HepG2 (cell line): ENCODE measurements around the gene TM6SF1. TPM values are rescaled to one million over a fixed set of nuclear protein-coding genes. Genes with fewer than 3 reads are reported as not detected.

Source experiments
- AGO1 ChIP-seq: fragments of 200-400 bp; formaldehyde crosslinking; IDR thresholded peaks from 2 replicates; pipeline ENCODE4 v1.6.1; 2017; ENCODE audit warnings: mild to moderate bottlenecking, low read depth, low read length, moderate library complexity; ENCODE audit not compliant: poor library complexity, severe bottlenecking
- AHR ChIP-seq: IDR thresholded peaks from 2 replicates; pipeline ENCODE4 v1.6.1; 2018; ENCODE audit warnings: missing genetic modification reagents, missing compliant biosample characterization
- ARNT2 ChIP-seq: sonication (generic); formaldehyde crosslinking; IDR thresholded peaks from 2 replicates; pipeline ENCODE4 v1.8.0; 2022; ENCODE audit warnings: mild to moderate bottlenecking, low read depth, missing genetic modification reagents, moderate library complexity
- BATF2 ChIP-seq: sonication (generic); formaldehyde crosslinking; IDR thresholded peaks from 2 replicates; pipeline ENCODE4 v1.8.0; 2022; ENCODE audit warnings: mild to moderate bottlenecking, missing genetic modification reagents, moderate library complexity
- FOXO1 ChIP-seq: sonication (generic); formaldehyde crosslinking; IDR thresholded peaks from 2 replicates; pipeline ENCODE4 v1.4.0; 2020; ENCODE audit warnings: missing genetic modification reagents
- HES4 ChIP-seq: sonication (generic); formaldehyde crosslinking; IDR thresholded peaks from 2 replicates; pipeline ENCODE4 v1.9.0; 2021; ENCODE audit warnings: mild to moderate bottlenecking, missing genetic modification reagents, borderline replicate concordance
- MIER3 ChIP-seq: IDR thresholded peaks from 2 replicates; pipeline ENCODE4 v1.6.1; 2016; ENCODE audit warnings: missing compliant biosample characterization, borderline replicate concordance
- SOX6 ChIP-seq, 2 experiments: fragments of 450-650 bp in 1 of 2; sonication (generic) in 1 of 2; formaldehyde crosslinking in 1 of 2; IDR thresholded peaks; 2 replicates each; pipeline versions ENCODE4 v1.4.0 to v1.6.1; 2017 to 2020; ENCODE audit warnings: antibody characterized with exemption in 1 of 2, mild to moderate bottlenecking in 1 of 2, missing genetic modification reagents in 1 of 2
- THYN1 ChIP-seq: sonication (generic); formaldehyde crosslinking; IDR thresholded peaks from 2 replicates; pipeline ENCODE4 v1.8.1; 2023; ENCODE audit warnings: low read depth, mild to moderate bottlenecking, moderate library complexity, missing genetic modification reagents, borderline replicate concordance
- TIGD3 ChIP-seq: sonication (generic); formaldehyde crosslinking; IDR thresholded peaks from 2 replicates; pipeline ENCODE4 v1.5.1; 2020; ENCODE audit warnings: mild to moderate bottlenecking, missing genetic modification reagents, borderline replicate concordance
- ZNF225 ChIP-seq: sonication (generic); formaldehyde crosslinking; IDR thresholded peaks from 2 replicates; pipeline ENCODE4 v1.4.0; 2020; ENCODE audit warnings: mild to moderate bottlenecking, missing genetic modification reagents
- ZNF275 ChIP-seq: sonication (generic); formaldehyde crosslinking; IDR thresholded peaks from 2 replicates; pipeline ENCODE4 v1.8.0; 2022; ENCODE audit warnings: missing genetic modification reagents, mild to moderate bottlenecking, inconsistent platforms, borderline replicate concordance
- ZNF431 ChIP-seq: sonication (generic); formaldehyde crosslinking; IDR thresholded peaks from 2 replicates; pipeline ENCODE4 v1.9.0; 2022; ENCODE audit warnings: missing genetic modification reagents, low read depth, mild to moderate bottlenecking, borderline replicate concordance
- ZNF451 ChIP-seq: sonication (generic); formaldehyde crosslinking; IDR thresholded peaks from 2 replicates; pipeline ENCODE4 v1.5.0; 2020; ENCODE audit warnings: mild to moderate bottlenecking, missing genetic modification reagents
- ZNF83 ChIP-seq: sonication (generic); formaldehyde crosslinking; IDR thresholded peaks from 2 replicates; pipeline ENCODE4 v1.4.0; 2020; ENCODE audit warnings: missing genetic modification reagents, mild to moderate bottlenecking, borderline replicate concordance
- polyA plus RNA-seq, 8 experiments: library from polyadenylated mRNA; depleted of rRNA in 3 of 8; stranded (reverse) in 7 of 8; unstranded in 1 of 8; fragments of >200 nt; fragmentation: Illumina TruSeq in 4 of 8; extraction: Trizol in 4 of 8; gene quantifications; 2 replicates each; pipeline versions ENCODE4 v1.2.1 to v1.2.3, GENCODE V29; 2011 to 2016; ENCODE audit warnings: low read depth in 4 of 8, missing spikeins in 1 of 8, mixed read lengths in 1 of 8; ENCODE audit not compliant: insufficient read depth in 1 of 8
- total RNA-seq, 5 experiments: library from RNA; depleted of rRNA; stranded (reverse); fragments of >200 nt; fragmentation: Illumina TruSeq; extraction: Trizol; gene quantifications; 2 replicates each; pipeline ENCODE4 v1.2.3, GENCODE V29; 2016; ENCODE audit warnings: low read depth in 1 of 5
- TF ChIP-seq, protein P1 (sequence below): sonication (generic); formaldehyde crosslinking; IDR thresholded peaks from 2 replicates; pipeline ENCODE4 v1.4.0; 2020; ENCODE audit warnings: missing genetic modification reagents

The TM6SF1 gene
- total and polyA plus RNA-seq, 2 of the 13 experiments (the other 11 are each of a cell fraction or from before 2014, with no cell fraction given), result not detected

- TF ChIP-seq ZNF451, result 0 out of 2 replicates have a peak, but pooled peaks have one; percentile 49
- no peak for TF ChIP-seq THYN1 (CRISPR knock-in tag)
- peak; percentile 30; the same call in 1 of the 2 replicates for TF ChIP-seq ZNF275
- TF ChIP-seq HES4, result peak; percentile 45; the same call in 1 of the 2 replicates
- TF ChIP-seq TIGD3 (CRISPR knock-in tag), result no peak
- TF ChIP-seq AHR (CRISPR knock-in tag), result no peak
- peak; percentile 55; the same call in 1 of the 2 replicates for TF ChIP-seq ZNF431
- TF ChIP-seq ZNF83 (CRISPR knock-in tag), result no peak
- peak; percentile 79; the same call in 1 of the 2 replicates for TF ChIP-seq BATF2 (CRISPR knock-in tag)
- TF ChIP-seq MIER3 (CRISPR knock-in tag), result 0 out of 2 replicates have a peak, but pooled peaks have one; percentile 10
- TF ChIP-seq, protein P1, sequence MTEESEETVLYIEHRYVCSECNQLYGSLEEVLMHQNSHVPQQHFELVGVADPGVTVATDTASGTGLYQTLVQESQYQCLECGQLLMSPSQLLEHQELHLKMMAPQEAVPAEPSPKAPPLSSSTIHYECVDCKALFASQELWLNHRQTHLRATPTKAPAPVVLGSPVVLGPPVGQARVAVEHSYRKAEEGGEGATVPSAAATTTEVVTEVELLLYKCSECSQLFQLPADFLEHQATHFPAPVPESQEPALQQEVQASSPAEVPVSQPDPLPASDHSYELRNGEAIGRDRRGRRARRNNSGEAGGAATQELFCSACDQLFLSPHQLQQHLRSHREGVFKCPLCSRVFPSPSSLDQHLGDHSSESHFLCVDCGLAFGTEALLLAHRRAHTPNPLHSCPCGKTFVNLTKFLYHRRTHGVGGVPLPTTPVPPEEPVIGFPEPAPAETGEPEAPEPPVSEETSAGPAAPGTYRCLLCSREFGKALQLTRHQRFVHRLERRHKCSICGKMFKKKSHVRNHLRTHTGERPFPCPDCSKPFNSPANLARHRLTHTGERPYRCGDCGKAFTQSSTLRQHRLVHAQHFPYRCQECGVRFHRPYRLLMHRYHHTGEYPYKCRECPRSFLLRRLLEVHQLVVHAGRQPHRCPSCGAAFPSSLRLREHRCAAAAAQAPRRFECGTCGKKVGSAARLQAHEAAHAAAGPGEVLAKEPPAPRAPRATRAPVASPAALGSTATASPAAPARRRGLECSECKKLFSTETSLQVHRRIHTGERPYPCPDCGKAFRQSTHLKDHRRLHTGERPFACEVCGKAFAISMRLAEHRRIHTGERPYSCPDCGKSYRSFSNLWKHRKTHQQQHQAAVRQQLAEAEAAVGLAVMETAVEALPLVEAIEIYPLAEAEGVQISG (CRISPR knock-in tag), result peak; percentile 95
- peak; percentile 73 for TF ChIP-seq ARNT2 (CRISPR knock-in tag)
- peak; percentile 41 for TF ChIP-seq AGO1
- no peak; the same call in 1 of the 2 replicates for TF ChIP-seq FOXO1 (CRISPR knock-in tag)
- TF ChIP-seq SOX6 (IDR thresholded peaks at IDR 0.05), result no peak
- peak; percentile 12; the same call in 1 of the 2 replicates for TF ChIP-seq SOX6 (CRISPR knock-in tag; IDR thresholded peaks at IDR 0.05)
- TF ChIP-seq ZNF225 (CRISPR knock-in tag), result no peak
Observed at GRCh38 chr15:83066734-83067637, 40.5 kb upstream of the TM6SF1 start, which contains the start of gene BTBD1 (continued).
